Endothelial cell of umbilical vein (primary cell): ENCODE results near the gene ABCC11. TPM values are rescaled to one million over a fixed set of nuclear protein-coding genes. Genes with fewer than 3 reads are reported as not detected.

Source experiments
- BruUV-seq: library from RNA; stranded (reverse); fragments of 400-500 nt; replicated peaks from 2 replicates; lab custom pipeline; 2021; lab: Mats Ljungman, UMichigan
- CTCF ChIA-PET: fragments of 300-600, 350-600 bp; sonication (Branson Sonifier 250); formaldehyde crosslinking; loops from one replicate; lab custom pipeline; 2021; ENCODE audit warnings: antibody characterized with exemption, inconsistent platforms; lab: Charles Lee
- POLR2A ChIA-PET: fragments of 300-600, 350-600 bp; sonication (Branson Sonifier 250); formaldehyde crosslinking; loops from one replicate; lab custom pipeline; 2021; ENCODE audit warnings: antibody characterized with exemption, inconsistent platforms; lab: Charles Lee
- DNase-seq: peaks from one replicate; pipeline ENCODE4 v3.0.0-alpha.2; 2011; ENCODE audit warnings: low read depth, low spot score
- FAIRE-seq: peaks from 2 replicates; lab custom pipeline; 2011; peaks lifted over from hg19 to GRCh38; lab: Jason Lieb, UNC
- H2AFZ ChIP-seq: 2 replicates; pipeline ENCODE4 v1.6.0; 2012; ENCODE audit warnings: low read depth, low read length, control low read depth, inconsistent platforms
- H3K27ac ChIP-seq: 2 replicates; pipeline ENCODE4 v1.5.1; 2011; ENCODE audit warnings: low read depth, mild to moderate bottlenecking, control low read depth, low read length, moderate library complexity; ENCODE audit not compliant: insufficient read depth
- H3K27me3 ChIP-seq, 2 experiments: 2 replicates each; pipeline versions ENCODE4 v1.6.0 to v1.6.1; 2011; ENCODE audit warnings: low read length in 2 of 2, mixed read lengths in 1 of 2; ENCODE audit not compliant: control insufficient read depth in 2 of 2, insufficient read depth in 2 of 2
- H3K36me3 ChIP-seq, 2 experiments: 2 replicates in 1 of 2; 3 replicates in 1 of 2; pipeline ENCODE4 v1.5.1; 2011; ENCODE audit warnings: low read length in 2 of 2, mild to moderate bottlenecking in 1 of 2, moderate library complexity in 1 of 2; ENCODE audit not compliant: control insufficient read depth in 2 of 2, insufficient read depth in 2 of 2; ENCODE audit errors: extremely low read depth in 1 of 2
- H3K4me1 ChIP-seq: 3 replicates; pipeline ENCODE4 v1.5.1; 2011; ENCODE audit warnings: mild to moderate bottlenecking, low read length; ENCODE audit not compliant: control insufficient read depth, insufficient read depth; ENCODE audit errors: extremely low read depth
- H3K4me2 ChIP-seq: 2 replicates; pipeline ENCODE4 v1.6.1; 2011; ENCODE audit warnings: low read length, control low read depth, mixed read lengths; ENCODE audit not compliant: insufficient read depth
- H3K4me3 ChIP-seq, 3 experiments: fragments of 200-600 bp in 1 of 3; sonication (generic), shearing (Covaris generic) in 1 of 3; replicated peaks in 1 of 3; 2 replicates each; pipeline ENCODE4 v1.5.1; 2011 to 2016; ENCODE audit warnings: control low read depth in 3 of 3, low read length in 3 of 3, mild to moderate bottlenecking in 2 of 3, inconsistent platforms in 1 of 3, low read depth in 1 of 3, moderate library complexity in 1 of 3; ENCODE audit not compliant: insufficient read depth in 1 of 3
- H3K79me2 ChIP-seq: 2 replicates; pipeline ENCODE4 v1.6.0; 2012; ENCODE audit warnings: low read length, inconsistent platforms; ENCODE audit not compliant: control insufficient read depth, insufficient read depth
- H3K9ac ChIP-seq: replicated peaks from 2 replicates; pipeline ENCODE3; 2011; ENCODE audit warnings: low read length, control low read depth; ENCODE audit not compliant: insufficient read depth; ENCODE audit errors: extremely low read depth
- H3K9me1 ChIP-seq: replicated peaks from 3 replicates; pipeline ENCODE4 v1.6.0; 2011; ENCODE audit warnings: mild to moderate bottlenecking, low read length; ENCODE audit not compliant: control insufficient read depth, insufficient read depth; ENCODE audit errors: extremely low read depth
- H3K9me3 ChIP-seq: replicated peaks from 2 replicates; pipeline ENCODE4 v1.5.1; 2012; ENCODE audit warnings: low read length, inconsistent platforms; ENCODE audit not compliant: control insufficient read depth, insufficient read depth
- H4K20me1 ChIP-seq: replicated peaks from 2 replicates; pipeline ENCODE3; 2011; ENCODE audit warnings: mild to moderate bottlenecking, low read length; ENCODE audit not compliant: control insufficient read depth, insufficient read depth; ENCODE audit errors: extremely low read depth
- CTCF ChIP-seq, 2 donors: IDR thresholded peaks; 1 replicate in 1 of 2; 2 replicates in 1 of 2; pipeline ENCODE4 v1.5.1; 2011; ENCODE audit warnings: low read length in 2 of 2, mild to moderate bottlenecking in 2 of 2, moderate library complexity in 2 of 2, control low read depth in 1 of 2, inconsistent platforms in 1 of 2, low read depth in 1 of 2; ENCODE audit not compliant: insufficient read depth in 1 of 2; ENCODE audit errors: extremely low read depth in 1 of 2
- EZH2 ChIP-seq: IDR thresholded peaks from 2 replicates; pipeline ENCODE4 v1.6.1; 2012; ENCODE audit warnings: borderline replicate concordance, low read depth, mild to moderate bottlenecking, moderate library complexity, low read length, inconsistent platforms; ENCODE audit not compliant: severe bottlenecking
- FOS ChIP-seq: IDR thresholded peaks from 2 replicates; pipeline ENCODE4 v1.6.1; 2011; ENCODE audit warnings: mild to moderate bottlenecking, low read length, moderate library complexity, borderline replicate concordance; ENCODE audit not compliant: insufficient read depth
- GATA2 ChIP-seq: IDR thresholded peaks from 2 replicates; pipeline ENCODE4 v1.7.0; 2011; ENCODE audit warnings: low read depth, mild to moderate bottlenecking, moderate library complexity, mixed read lengths, low read length; ENCODE audit not compliant: insufficient read length, insufficient read depth
- JUN ChIP-seq: IDR thresholded peaks from 2 replicates; pipeline ENCODE4 v1.6.1; 2011; ENCODE audit warnings: borderline replicate concordance, low read depth; ENCODE audit not compliant: insufficient read length, insufficient read depth
- MAX ChIP-seq: IDR thresholded peaks from 2 replicates; pipeline ENCODE4 v1.6.1; 2011; ENCODE audit not compliant: insufficient read depth, insufficient read length
- MYC ChIP-seq: IDR thresholded peaks from one replicate; pipeline ENCODE4 v1.6.1; 2011; ENCODE audit warnings: mild to moderate bottlenecking, low read depth, low read length
- POLR2A ChIP-seq: IDR thresholded peaks from 2 replicates; pipeline ENCODE4 v1.6.1; 2012; ENCODE audit warnings: low read depth, mild to moderate bottlenecking, control low read depth, low read length
- POLR2AphosphoS5 ChIP-seq: IDR thresholded peaks from 2 replicates; pipeline ENCODE4 v1.6.1; 2012; ENCODE audit warnings: low read depth, mild to moderate bottlenecking, control low read depth, low read length, moderate library complexity; ENCODE audit not compliant: insufficient read depth
- dilution Hi-C: fragments of 300-500 bp; cut with MboI; formaldehyde crosslinking; loops from one replicate; pipeline ENCODE4 v1.15.0; 2019; ENCODE audit warnings: low sequenced_read_pairs; ENCODE audit not compliant: extremely low pct_ligation_motif_present
- intact Hi-C: fragments of 100-400 bp; cut with micrococcal nuclease; formaldehyde crosslinking; loops from one replicate; pipeline ENCODE4 v1.10.0; 2022
- polyA plus RNA-seq, 4 experiments: library from polyadenylated mRNA; depleted of rRNA in 3 of 4; stranded (reverse) in 3 of 4; unstranded in 1 of 4; fragments of >200 nt; gene quantifications; 2 replicates each; pipeline versions ENCODE4 v1.2.1 to v1.2.3, GENCODE V29; 2011 to 2012; ENCODE audit warnings: missing spikeins in 1 of 4
- total RNA-seq: library from RNA; stranded (reverse); gene quantifications from 2 replicates; pipeline ENCODE4 v1.2.3, GENCODE V29; 2021

The ABCC11 gene
- total and polyA plus RNA-seq, 2 donors (not counting 3 experiments of a cell fraction or from before 2014, with no cell fraction given) = 0.08 TPM; not detected in 1

GRCh38 chr16:48176635-48177408, 70.5 kb downstream of the ABCC11 start:
- Histone ChIP-seq H3K4me1 (no peaks in the 10 kb centered on the region), H3K9me3 (no peaks in the 10 kb centered on the region), H3K9ac (no peak overlapping the region), H3K27me3 (no peaks in the 10 kb centered on the region), H3K27ac (no peak overlapping the region), H2AFZ (no peak overlapping the region), H3K9me1 (no peaks in the 10 kb centered on the region), H3K79me2 (no peaks in the 10 kb centered on the region), H4K20me1 (no peaks in the 10 kb centered on the region), H3K4me3 (no peak overlapping the region), H3K36me3 (no peaks in the 10 kb centered on the region), H3K4me2 (no peak overlapping the region)
- CTCF ChIA-PET = interaction anchor here (3.2 kb wide), 1 partner anchor 12 kb away, joined by 26 read pairs; no protein-coding TSS in a partner anchor
- intact Hi-C loops = no loop called here
- dilution Hi-C loops = no loop called here
- no peak for TF ChIP-seq JUN
- no peak for TF ChIP-seq FOS
- no peak for TF ChIP-seq MAX
- TF ChIP-seq CTCF (IDR thresholded peaks at IDR 0.05; ENCODE audit: extremely low read depth in 1 of 2, insufficient read depth in 1 of 2, low read depth in 1 of 2, low read length in 2 of 2) = no peak
- no peak for TF ChIP-seq POLR2A
- no peak for TF ChIP-seq GATA2
- TF ChIP-seq EZH2 = no peak
- TF ChIP-seq MYC = no peak
- no peak for TF ChIP-seq POLR2AphosphoS5
- no TSS peak for BruUV-seq
- FAIRE-seq (no peak), DNase-seq (no peak)
- POLR2A ChIA-PET = no interaction called here
